SH-SY5Y (cell line): ENCODE results near the gene GAL3ST1.

Source experiments
- GATA2 ChIP-seq: IDR thresholded peaks from 2 replicates; pipeline ENCODE4 v1.6.1; 2011; ENCODE audit warnings: mild to moderate bottlenecking, low read depth, low read length
- GATA3 ChIP-seq: IDR thresholded peaks from 2 replicates; pipeline ENCODE4 v1.6.1; 2011; ENCODE audit warnings: low read depth, mild to moderate bottlenecking, low read length, moderate library complexity

GRCh38 chr22:30541961-30542810 lies 32.3 kb downstream of the GAL3ST1 start:
- TF ChIP-seq GATA2 (no peak), GATA3 (no peak)
